ENCODE measurements around the gene ATPAF1.
A peak's percentile ranks its signal among the peaks of the same experiment; 100 is the strongest.
"Not testable (repeated sequence)": the region's sequence is repeated elsewhere in the genome, so short reads cannot be mapped to it uniquely, and the experiment has no call there.

Gene ATPAF1, protein sequence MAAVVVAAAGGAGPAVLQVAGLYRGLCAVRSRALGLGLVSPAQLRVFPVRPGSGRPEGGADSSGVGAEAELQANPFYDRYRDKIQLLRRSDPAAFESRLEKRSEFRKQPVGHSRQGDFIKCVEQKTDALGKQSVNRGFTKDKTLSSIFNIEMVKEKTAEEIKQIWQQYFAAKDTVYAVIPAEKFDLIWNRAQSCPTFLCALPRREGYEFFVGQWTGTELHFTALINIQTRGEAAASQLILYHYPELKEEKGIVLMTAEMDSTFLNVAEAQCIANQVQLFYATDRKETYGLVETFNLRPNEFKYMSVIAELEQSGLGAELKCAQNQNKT

DNA sequence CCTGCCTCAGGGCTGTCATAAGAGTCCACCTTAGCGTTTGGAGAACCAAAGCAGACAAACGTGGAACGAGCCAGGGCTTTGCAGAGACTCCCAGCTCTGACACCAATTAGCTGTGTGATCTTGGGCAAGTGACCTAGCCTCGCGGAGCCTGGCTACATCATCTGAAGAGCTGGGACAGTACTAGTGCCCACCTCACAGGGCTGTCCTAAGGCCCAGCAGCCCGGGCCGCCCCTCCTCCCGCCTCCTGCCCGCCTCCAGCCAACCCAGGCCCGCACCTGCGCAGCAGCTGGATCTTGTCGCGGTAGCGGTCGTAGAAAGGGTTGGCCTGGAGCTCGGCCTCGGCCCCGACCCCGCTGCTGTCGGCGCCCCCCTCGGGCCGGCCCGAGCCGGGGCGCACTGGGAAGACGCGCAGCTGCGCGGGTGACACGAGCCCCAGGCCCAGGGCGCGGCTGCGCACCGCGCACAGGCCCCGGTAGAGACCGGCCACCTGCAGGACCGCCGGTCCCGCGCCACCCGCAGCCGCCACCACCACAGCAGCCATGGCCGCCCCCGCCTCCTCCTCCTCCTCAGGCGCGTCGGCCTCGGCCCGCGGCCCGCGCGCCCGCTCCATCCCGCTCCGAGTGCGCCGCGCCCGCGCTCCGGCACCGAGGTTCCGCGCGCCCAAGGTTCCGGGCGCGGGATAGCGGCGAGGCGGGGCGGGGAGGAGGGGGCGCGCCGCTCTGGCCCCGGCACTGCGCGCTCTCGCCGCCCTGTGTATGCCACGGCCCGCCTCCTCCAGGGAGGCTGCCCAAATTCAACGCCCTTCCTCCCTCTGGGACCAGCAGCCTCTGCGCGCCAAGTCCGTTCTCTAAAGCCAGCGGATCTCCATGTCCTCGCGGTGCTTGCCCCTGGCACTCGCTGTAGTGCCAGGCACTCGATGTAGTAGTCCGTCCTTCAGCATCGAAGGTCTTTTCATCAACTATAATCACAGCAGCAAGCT lies at the start of gene ATPAF1:
Gene ATPAF1 (minus strand): TSS at position 583 of the 979 bp plus-strand sequence. CDS start 42 bp downstream, at position 541.
- DNase-seq (ENCODE audit: low read depth in 2 of 2) = peak; percentile 48 to 62

DNA sequence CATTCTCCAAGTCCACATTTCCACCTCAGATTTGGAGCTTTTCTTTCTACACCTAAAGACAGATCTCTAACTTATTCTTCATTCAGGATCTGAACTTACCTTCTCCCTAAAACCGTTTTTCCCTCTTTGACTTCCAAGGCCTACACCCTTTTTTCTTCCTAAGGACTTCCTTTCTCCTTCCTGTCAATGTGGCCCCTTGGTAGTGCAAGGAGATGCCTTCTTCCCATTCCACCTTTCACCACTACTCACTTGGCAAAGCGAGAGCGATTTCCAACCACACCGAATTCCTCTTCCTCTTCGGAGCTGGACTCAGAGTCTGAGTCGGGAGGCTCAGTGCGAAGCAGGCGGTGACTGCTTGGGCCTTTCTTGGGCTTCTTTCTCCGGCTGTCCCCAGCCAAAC lies 49.5 kb upstream of the ATPAF1 start:
- DNase-seq (ENCODE audit: low read depth in 2 of 2) = no peak

DNA sequence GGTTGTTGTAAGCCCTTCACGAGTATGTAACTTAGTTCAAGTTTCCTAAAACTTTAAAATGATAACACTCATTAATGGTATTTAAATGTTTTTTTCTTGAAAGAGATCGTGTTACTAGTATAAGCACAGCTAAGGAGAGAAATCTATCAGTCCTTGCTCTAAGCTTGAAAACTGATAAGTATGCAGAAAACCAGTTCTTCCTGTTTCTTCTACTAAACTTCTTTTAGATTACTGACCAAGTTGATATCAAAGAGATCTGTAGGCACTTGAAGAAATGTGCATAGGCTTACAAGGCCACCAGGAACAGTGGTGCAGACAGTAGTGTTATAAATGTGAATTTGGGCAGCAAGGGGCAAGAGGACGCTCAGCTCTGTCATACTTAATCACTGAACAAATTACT lies 46.8 kb upstream of the ATPAF1 start:
- DNase-seq (ENCODE audit: low read depth in 2 of 2) = no peak

DNA sequence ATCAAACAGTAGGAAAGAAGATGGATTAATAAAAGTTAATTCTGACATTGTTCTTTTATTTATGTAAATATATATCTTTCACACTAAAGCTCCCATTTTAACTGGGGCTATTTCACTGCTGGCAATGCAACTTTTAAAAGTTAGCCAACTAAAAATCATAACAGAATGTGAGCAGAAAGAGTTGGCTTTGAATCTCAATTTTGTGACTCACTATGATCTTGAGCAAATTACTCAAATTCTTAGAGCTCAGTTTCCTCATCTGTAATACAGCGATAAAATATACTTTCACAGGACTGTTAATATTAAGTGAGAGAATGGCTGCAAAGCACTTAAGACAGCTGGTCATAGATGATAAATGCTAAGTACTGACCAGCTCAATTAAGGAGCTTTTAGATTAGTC lies 40.0 kb upstream of the ATPAF1 start:
- no peak for DNase-seq (ENCODE audit: low read depth in 2 of 2)

DNA sequence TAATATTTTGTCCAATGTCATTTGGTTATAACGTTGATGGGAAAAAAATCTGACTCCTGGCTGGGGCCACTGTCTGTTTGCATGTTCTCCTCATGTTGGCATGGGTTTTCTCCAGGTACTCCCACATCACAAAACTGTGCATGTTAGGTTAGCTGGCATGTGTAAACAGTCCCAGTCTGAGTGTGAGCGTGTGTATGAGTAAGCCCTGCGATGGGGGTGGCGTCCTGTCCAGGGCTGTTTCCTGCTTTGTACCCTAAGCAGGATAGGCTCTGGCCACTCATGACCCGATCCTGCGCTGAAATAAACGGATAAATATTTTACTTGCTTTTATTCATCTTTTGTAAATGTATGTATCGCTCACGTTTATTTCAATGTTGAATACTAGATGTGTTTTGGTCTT lies 37.2 kb upstream of the ATPAF1 start:
- DNase-seq (ENCODE audit: low read depth in 2 of 2) = no peak

DNA sequence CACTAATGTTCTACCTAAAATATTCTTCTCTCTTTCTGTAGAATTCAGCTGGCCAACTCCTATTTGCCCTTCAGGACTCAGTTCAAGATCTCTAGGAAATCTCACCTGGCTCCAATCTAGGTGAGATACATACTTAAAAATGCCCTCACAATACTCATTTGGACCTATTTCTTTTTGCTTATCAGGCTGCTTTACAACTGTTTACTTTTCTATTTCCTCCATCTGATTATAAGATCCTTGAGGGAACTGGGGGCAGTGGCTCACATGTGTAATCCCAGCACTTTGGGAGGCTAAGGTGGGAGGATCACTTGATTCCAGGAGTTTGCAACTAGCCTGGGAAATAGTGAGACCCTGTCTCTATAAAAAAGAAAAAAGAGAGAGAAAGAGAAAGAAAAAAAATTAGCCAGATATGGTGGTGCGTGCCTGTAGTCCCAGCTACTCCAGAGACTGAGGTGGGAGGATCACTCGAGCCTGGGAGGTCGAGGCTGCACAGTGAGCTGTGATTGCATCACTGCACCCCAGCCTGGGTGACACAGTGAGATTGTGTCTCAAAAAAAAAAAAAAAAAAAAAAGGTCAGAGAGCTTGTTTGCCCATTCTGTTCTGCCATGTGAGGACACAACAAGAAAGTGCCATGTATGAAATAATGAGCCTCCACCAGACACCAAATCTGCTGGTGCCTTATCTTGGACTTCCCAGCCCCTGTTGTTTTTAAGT lies 35.9 kb upstream of the ATPAF1 start:
- DNase-seq (ENCODE audit: low read depth in 2 of 2) = no peak

DNA sequence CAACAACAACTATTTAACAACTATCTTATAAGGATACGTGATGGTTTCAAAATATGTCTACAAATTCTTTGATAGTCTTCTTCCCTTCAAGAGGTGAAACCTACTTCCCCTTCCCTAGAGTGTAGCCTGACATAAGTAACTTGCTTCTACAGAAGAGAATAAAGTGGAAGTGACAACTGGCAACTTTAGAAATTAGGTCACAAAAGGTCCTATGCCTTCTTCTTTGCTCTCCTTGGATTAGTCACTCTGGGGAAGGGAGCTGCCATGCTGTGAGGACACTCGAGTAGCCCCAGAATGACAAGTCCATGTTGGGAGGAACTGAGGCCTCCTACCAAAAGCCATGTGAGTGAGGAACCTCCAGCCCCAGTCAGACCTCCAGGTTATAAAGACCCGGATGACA lies 31.5 kb upstream of the ATPAF1 start:
- DNase-seq (ENCODE audit: low read depth in 2 of 2) = no peak

DNA sequence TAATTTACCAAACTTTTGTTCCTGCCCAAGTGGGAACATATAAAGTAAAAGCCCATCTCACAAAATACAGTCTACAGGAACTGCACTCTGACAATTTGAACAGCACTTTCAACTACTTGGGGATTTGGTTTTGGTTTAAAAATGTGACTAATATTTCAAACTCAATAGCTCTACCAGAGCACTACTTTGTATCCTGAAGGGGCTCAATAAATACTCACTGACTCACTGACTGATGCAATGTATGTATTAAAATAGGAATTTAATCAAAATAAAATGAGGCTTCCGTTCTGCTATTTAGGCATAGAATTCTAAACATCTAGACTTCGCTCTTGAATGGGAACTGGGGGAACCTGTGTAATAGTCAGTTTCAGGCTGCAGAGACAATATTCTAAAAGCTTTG lies 28.9 kb upstream of the ATPAF1 start:
- no peak for DNase-seq (ENCODE audit: low read depth in 2 of 2)

DNA sequence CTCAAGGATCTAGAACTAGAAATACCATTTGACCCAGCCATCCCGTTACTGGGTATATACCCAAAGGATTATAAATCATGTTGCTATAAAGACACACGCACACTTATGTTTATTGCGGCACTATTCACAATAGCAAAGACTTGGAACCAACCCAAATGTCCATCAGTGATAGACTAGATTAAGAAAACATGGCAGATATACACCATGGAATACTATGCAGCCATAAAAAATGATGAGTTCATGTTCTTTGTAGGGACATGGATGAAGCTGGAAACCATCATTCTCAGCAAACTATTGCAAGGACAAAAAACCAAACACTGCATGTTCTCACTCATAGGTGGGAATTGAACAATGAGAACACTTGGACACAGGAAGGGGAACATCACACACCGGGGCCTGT lies 26.5 kb upstream of the ATPAF1 start:
- not testable (repeated sequence) for DNase-seq (ENCODE audit: low read depth in 2 of 2)

DNA sequence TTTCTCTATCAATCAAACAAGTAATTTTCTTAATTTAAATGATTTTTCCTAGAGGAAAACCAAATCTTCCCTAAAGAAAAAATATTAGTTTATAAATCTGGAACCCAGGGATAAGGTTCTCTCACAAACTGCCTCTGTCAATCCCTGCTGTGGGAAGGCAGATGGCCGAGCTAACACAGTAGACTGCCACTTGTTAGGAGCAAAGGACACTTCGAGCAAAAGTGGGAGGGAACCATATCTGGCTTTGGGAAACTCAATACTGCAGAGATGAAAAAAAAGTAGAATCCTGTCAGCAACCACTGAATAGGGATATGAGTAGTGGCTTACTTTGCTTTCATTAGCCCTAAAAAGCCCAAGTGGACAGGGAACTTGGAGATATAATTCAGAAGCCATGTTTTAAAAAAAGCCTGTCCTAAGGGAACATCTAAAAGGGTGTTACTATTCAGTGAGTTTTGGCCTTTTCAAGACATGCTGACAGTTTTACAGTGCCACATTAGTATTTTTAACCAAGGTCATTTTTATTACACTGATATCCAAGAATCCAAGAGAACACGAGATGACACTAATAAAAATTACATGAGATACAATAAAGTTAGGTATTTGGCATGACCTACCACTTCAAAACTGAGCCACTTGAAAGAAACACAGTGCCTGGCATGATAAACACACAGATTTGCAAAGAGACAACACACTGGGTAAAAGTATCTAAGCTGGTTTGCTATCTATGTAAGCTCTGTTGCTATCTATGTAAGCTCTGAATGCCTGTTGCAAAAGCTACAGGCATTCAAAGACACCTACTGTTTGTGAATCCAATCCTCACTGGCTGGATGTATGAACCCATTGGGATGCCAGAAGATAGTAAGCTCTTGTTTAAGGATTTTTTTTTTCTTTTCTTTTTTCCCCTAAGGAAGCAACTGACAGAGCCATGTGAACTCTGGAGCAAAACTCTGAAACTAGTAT lies 24.9 kb upstream of the ATPAF1 start:
- no peak for DNase-seq (ENCODE audit: low read depth in 2 of 2)

DNA sequence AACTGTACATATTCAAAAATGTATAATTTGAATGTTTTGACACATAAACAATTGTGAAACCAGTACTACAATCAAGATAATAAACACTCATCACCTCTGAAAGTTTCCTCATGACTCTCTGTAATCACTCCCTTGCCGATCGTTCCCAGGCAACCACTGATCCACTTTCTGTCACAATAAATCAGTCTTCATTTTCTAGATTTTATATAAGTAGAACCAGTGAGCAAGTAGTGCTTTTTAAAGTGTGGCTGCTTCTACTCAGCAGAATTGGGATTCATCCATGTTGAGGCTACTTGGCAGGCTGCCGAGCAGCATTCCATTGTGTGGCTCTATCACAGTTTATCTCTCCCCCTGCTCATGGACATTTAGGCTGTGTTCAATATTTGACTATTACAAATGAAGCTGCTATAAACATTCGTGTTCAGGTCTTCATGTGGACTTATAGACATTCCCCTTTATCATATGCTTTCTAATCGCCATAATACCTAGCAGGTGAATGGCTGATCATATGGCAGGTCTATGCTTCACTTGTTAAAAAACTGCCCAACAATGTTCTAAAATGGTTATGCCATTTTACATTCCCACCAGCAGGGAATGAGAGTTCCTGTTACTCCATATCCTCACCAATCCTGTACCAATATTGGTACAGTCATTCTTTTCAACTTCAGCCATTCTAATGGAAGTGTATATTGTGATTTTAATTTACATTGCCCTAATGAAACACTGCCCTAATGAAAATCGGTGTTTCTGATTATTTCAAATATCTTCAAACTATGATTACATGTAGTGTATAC lies 24.0 kb upstream of the ATPAF1 start:
- DNase-seq (ENCODE audit: low read depth in 2 of 2) = no peak

DNA sequence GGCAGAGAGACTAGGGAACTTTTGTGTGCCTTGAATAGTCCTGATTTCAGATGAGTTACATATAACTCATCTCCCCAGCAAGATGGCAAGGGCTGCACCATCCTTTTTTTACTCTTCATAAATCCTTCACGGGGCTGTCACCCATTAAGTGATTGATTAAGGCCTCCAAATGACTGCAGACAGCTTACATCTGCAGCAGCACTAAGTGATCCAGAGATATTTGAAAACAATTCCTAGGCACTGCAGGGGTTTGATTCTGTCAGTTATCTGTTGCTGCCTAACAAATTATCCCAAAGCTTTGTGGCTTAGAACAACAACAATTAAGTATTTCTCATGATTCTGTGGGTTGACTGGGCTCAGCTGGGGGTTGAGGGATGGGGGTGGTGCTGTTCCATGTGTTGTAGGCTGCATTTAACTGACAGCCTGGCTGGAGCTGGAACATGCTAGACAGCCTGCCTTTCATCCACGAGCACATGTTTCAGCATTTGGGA lies 22.8 kb upstream of the ATPAF1 start:
- DNase-seq (ENCODE audit: low read depth in 2 of 2) = no peak

DNA sequence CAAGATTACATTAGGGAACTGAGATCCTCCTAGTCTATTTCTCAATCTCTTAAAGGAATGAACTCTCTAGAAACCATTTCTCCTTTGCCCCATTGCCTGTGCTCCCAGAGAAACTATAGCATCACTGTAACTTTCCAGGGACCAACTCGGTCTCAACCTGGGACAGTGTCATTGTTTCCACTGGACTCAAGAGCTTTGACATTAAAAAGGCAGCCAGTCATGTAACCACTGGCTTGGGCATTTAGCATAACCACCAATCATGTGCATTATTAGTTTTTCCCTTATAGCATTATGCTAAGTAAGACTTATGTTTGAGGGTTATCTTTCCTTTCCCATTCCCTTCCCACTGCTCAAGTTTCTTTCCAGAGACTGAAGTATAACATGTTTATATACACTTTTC lies 21.7 kb upstream of the ATPAF1 start:
- DNase-seq (ENCODE audit: low read depth in 2 of 2) = no peak

DNA sequence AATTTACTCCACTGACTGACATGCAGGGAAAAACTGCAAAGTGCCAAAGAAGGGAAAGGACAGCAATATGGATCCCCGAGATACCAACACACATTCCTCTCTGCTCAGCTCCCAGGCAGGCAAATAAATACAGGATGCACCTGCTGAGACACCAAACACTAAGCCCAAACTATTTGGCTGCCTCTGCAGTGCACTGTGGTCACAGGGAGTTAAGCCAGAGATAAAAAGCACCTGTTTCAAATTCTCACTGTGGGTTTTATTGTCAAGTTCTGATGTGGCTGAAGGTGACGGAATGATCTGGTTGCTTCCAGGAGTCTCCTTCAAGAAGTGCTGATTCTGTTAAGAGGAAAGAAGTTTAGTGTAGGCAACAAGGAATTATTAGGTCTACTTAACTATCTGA lies 21.2 kb upstream of the ATPAF1 start:
- DNase-seq (ENCODE audit: low read depth in 2 of 2) = no peak

DNA sequence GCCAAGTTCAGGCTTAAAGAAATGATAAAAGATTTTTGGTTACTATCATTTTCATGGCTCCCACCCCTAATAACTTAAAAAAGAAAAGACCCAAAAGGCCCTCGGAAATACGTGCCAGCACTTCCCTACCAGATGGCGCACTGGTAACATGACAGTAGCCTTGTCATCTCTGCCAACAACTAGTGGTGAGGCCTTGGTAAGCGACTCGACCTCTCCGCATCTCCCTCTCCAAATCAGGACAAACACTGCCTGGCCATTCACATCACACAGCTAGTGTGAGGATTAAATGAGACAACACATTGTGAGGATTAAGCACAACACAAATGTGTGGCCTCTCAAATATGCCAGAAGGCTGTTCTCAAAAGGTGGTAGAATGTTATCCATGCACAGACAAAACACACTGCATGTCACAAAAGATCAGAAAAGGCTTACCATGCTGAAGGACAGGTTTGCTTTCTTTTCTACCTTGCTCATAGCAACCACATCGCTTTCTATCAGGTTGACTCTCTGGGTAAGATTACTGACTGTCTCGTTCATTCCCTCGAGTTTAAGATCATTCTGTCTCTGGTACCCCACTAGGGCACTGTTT lies 19.9 kb upstream of the ATPAF1 start:
- DNase-seq (ENCODE audit: low read depth in 2 of 2) = no peak

DNA sequence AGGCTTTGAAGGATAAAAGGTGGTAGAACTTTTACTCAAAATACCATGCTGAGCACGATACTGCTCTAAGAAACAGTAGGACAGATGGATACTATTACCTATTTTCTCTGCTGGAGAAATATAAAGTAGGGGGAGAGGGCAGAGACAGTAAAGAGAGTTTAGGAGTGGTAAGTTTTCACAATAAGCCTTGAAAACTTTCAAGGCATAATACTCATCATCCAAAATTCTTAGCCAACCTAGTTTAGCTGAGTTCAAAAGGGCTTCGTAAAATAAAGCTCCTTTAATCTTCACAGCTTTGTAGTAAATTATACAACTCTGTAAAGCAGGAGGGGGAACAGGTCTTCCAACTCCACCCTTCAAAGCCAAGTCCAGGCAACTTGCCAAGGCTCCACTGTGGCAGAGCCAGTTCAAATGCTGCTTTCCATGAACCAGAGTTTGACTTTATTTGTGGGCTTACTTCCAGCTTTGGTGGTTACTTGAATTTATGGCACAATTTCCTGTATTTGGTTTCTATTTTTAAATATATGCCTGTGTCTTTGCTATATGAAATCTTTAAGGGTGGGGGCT lies 19.0 kb upstream of the ATPAF1 start:
- DNase-seq (ENCODE audit: low read depth in 2 of 2) = no peak

DNA sequence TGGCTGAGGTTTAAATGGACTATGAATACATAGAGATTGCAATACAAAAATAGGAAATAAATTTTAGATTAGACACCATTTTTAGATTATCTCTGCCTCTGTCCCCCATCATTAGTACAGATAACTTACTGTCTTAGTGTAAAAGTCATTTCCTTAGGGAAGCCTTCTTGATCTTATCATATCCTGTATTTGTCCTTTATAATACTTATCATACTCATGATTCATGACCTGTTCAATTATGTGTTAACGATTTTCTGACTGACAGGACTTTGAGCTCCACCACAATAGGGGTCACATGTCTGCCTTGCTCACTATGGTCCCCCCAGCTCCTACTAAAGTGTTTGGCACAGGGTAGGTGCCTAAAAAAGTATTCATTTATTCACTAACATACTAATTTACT lies 18.1 kb upstream of the ATPAF1 start:
- no peak for DNase-seq (ENCODE audit: low read depth in 2 of 2)

DNA sequence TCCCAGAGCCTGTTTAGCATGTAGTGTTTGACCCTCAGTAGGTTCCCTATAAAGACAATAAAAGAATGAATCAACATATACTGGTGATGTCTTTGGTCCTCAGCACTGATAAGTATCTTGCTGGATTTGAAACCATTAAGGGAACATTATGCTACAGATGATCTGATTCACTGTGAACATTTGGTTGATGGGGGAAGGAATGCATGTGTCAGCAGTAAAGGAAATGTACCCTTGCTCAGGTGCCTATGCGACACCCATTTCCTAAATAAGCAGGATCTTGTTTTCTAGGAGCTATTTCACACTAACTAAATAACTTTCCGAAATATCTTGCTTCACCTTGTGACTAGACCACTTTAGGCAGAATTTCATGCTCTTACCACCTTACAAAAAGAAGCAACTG lies 16.5 kb upstream of the ATPAF1 start:
- no peak for DNase-seq (ENCODE audit: low read depth in 2 of 2)

DNA sequence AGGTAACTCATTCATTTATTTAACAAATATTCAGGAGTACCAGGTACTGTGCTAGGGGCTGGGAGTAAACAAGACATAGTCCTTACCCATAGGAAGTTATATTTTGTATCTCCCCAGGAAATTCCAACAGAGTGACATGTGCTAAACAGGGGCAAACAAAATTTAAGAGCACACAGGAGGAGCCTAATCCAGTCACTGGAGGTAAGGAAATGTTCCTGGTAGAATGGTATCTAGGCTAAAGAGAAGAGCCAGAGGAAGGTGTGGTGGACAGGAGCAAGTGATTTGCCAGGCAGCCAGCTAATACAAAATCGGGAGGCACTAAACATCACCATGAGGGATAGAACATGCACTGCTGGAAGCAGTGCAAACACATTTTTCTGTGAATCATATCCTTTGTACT lies 13.9 kb upstream of the ATPAF1 start:
- DNase-seq (ENCODE audit: low read depth in 2 of 2) = no peak

Data from stimulated activated CD4-positive, alpha-beta T cell treated with anti-CD3 and anti-CD28 coated beads, Interleukin-4, amount 100 ng/mL, for 48 hours (primary cell).